ENCODE data around the gene IPO9.
"Not testable (repeated sequence)": the region's sequence is repeated elsewhere in the genome, so short reads cannot be mapped to it uniquely, and the experiment has no call there.

Gene IPO9

GRCh38 chr1:201849372-201850052 is 20.6 kb downstream of the IPO9 start:
- DNase-seq = no peak

DNA sequence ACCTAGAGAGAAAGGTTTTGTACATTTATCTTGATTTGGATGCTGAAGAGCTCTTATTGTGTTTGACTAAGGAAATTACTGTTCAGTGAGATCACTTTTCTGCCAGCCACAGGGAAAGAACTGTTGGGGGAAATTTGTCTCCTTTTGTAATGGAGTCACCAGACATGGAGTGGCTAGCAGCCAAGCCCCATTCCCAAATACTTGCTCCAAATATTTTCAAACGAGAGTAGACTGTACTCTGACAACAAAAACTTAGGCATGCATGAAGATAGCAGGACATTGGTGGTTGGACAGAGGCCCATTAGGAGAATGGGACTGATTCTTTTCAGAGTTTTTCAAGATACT is 21.1 kb downstream of the IPO9 start:
- no peak for DNase-seq

DNA sequence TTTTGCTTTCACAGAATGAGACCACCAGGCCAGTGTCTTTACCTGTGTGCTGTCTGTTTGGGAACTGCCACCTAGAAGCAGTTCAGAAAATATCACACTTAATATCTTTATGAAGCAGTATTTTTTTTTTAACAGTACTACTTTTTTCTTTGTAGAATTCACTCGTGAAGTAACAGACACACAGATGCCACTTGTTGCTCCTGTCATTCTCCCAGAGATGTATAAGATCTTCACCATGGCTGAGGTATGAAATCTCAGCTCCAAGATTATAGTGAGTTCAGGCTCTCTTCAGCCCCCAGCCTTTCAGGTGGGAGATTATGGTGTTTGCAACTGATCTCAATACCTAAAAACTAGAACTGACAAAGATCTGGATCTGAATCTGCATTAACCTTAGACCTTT is 23.0 kb downstream of the IPO9 start:
- DNase-seq = no peak

GRCh38 chr1:201856722-201857121 is 27.8 kb downstream of the IPO9 start:
- DNase-seq = not testable (repeated sequence)

GRCh38 chr1:201859424-201859823 is 30.5 kb downstream of the IPO9 start:
- DNase-seq = no peak

DNA sequence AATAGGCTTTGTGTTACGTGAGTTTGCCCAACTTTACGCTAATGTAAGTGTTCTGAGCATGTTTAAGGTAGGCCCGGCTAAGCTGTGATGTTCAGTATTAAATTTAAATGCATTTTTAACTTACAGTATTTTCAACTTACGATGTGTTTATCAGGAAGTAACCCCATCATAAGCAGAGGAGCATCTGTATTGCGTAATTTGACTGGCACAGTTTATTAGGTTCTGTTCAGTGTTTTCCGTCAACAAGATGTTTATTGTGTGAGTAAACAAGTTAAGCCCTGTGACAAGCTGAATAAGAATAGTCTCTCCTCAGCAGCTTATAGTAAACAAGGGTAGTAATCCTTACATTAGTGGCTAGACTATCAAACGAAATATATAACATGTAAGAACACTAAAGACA is 32.5 kb downstream of the IPO9 start:
- DNase-seq = no peak

- no peak for DNase-seq
Measured at GRCh38 chr1:201870397-201870796, 41.4 kb downstream of the IPO9 start.

- no peak for DNase-seq
Measured at GRCh38 chr1:201874672-201875071, 45.7 kb downstream of the IPO9 start.

DNA sequence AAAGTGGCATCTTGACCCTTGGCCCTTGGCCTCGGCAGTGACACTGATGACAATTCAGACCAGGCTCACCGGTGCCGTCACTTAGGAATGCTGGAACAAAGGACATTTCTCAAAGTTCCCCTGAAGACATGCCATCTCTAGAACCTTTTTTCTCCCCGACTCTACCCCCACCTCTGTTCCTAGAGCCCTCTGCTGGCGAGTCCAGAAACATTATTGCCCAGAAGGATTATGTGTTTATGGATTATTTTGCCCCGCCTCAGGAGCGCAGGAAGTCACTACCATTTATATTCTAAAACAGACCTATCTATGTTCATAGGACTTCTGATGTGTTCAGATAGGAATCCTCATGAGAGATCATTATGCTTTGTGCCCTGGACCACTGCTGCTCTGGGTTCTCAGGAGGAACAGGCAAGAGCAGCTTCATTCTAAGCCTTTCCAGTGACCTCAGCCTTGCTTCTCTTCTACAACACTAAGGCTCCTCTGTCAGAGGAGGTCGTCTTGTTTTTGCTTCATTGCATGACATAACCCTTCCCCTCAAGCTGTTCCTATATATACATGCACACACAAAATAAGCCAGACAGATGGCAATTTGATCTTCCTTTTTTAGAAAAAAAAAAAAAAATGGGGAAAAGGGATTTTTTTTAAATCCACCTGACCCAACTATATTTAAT is 47.3 kb downstream of the IPO9 start:
- no peak for DNase-seq

DNA sequence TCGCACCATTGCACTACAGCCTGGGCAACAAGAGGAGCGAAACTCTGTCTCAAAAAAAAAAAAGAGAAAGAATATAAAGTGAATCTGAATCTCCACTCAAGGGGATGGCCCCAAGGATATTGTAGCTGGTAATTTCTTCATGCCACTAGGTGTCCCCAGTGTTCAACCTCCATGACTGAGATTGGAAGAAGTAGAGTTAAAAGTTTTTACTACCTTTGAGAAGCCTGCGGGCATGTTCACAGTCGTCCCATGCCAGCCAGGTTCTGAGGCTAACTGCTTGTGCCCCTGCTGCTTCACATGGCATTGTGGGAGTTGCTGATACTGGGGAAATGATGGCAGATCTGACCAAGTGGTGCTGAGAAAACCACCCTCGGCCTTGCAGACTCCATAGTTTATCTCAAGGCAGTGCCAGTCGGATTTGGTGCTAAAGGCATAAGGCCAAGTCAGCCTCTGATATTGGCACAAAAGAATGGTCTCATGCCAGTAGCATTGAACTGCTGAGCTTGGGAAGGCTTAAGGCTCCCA is 49.0 kb downstream of the IPO9 start:
- DNase-seq = peak; percentile 26

DNA sequence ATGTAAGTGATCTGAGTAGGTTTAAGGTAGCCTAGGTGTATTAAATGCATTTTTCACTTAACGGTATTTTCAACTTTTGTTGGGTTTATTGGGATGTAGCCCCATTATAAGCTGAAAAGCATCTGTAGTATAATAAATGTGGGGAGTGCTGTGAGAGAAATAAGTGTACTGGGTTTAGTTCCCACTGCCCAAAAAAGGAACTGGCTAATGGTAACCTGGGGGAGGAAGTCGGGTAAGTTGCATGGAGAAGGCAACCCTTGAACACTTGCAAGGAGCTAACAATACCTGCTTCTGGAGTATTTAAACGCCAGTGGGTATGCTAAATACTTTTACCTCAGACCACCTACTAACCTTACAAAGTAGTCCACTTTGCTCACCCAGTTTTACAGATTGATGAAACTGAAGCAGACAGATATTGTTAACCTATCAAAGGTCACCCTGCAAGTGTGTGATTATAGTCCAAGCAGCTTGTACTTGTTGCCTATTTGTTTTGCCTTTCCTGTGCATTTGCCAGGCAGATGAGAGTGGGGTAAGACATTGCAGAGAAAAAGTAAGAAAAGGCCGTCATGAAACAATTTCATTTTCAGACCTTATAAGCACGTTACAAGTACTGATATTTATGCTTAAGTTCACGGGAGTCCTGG is 52.1 kb downstream of the IPO9 start:
- no peak for DNase-seq

DNA sequence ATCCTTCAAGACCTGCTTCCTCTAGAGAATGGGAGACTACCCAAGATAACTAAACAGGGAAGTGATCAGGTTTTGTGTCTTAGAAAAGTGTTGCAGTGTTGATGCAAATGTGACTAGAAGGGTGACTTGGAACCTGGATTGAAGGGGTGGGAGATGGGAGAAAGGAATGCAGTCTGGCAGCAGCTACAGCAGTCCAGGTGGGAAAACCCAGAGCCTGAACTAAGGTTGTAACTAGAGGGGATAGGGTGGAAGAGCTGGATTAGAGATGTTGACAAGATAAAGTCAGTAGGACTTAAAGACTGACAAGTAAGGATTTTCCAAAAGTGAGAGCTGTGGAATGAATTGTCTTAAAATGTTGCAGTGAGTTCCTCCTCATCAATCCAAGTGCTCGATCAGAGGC is 52.7 kb downstream of the IPO9 start:
- DNase-seq = no peak

GRCh38 chr1:201882665-201883132 is 53.7 kb downstream of the IPO9 start:
- no peak for DNase-seq

DNA sequence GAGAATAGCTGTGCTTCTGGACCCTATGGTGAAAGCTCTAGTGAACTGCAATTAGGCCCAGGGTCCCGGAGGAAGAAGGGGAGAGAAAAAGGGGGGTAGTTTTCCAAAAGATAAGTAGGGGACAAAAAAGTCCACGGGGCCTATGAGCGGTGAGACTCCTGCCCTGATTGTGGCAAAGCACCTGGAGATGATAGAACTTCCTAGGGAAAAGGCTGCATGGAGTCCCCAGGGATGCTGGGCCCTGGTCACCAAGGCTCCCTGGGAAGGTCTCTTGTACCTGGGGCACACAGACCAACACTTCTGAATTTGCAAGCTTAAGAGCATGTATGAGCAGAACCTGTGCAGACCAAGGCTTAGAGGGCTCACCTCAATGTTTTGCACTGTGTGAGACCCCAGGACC is 54.3 kb downstream of the IPO9 start:
- no peak for DNase-seq

DNA sequence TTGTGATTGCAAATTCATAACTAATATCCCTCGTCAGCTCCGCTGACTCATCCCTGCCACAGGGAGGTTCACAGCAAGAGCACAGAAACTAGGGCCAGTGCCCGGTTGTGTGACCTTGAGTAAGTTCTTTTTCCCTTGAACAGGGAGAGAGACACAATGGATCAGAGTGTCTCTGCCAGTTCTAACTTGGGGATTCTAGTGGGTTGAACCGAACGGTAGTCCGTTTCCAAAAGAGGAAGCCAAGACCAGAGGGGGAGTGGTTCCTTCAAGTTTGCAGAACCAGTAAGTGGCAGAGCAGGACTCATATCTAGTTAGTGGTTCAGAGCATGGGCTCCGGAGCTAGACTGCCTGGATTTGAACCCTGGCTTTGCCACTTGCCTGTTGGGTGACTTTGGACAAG is 54.8 kb downstream of the IPO9 start:
- no peak for DNase-seq

- DNase-seq = no peak
Measured at GRCh38 chr1:201884425-201884824, 55.5 kb downstream of the IPO9 start.

DNA sequence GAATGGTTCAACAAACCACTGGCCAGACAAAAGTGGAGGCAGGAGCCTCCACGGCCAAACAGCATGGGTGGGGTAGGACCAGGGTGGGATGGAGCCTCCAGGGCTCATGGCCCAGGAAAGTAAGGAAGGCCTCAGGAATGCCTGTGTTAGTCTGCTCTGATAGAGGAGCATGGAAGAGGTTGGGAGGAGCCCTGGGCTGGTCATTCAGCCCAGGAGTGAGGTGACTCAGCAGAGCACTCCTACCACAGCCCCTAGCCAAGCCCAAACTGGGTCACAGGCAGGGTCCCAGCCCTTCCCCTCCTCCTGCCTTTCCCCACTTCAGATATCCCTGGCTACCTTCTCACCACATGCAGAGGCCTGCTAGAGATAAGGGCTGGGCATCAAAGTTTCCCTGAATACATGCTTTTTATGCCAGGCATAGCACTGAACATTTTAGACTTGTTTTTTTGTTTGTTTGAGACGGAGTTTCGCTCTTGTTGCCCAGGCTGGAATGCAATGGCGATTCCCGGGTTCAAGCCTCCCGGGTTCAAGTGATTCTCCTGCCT is 56.6 kb downstream of the IPO9 start:
- no peak for DNase-seq

GRCh38 chr1:201886103-201886885 is 57.3 kb downstream of the IPO9 start:
- no peak for DNase-seq

GRCh38 chr1:201887116-201887866 is 58.3 kb downstream of the IPO9 start:
- DNase-seq = no peak

- DNase-seq = no peak
Measured at GRCh38 chr1:201888282-201889089, 59.5 kb downstream of the IPO9 start, which contains the start of gene SHISA4. Gene SHISA4, plus strand, starts transcription at chr1:201888898. Its CDS starts 97 bp downstream, at chr1:201888995.
